Renal pelvis (tissue), 4 donors: ENCODE data around the gene MYO10. TPM values are rescaled to one million over a fixed set of nuclear protein-coding genes. Genes with fewer than 3 reads are reported as not detected.
"Not testable (repeated sequence)": the region's sequence is repeated elsewhere in the genome, so short reads cannot be mapped to it uniquely, and the experiment has no call there.

Source experiments
- DNase-seq: peaks from one replicate; pipeline ENCODE4 v3.0.0-alpha.2; 2013
- polyA plus RNA-seq, 3 donors: library from polyadenylated mRNA; unstranded; fragments of 120-200 nt; gene quantifications; one replicate each; pipeline ENCODE4 v1.2.1, GENCODE V29; 2013; ENCODE audit not compliant: insufficient read length in 3 of 3

The MYO10 gene
- polyA plus RNA-seq, 3 donors = 38.8 to 50.8 (median 41.7) TPM

DNA sequence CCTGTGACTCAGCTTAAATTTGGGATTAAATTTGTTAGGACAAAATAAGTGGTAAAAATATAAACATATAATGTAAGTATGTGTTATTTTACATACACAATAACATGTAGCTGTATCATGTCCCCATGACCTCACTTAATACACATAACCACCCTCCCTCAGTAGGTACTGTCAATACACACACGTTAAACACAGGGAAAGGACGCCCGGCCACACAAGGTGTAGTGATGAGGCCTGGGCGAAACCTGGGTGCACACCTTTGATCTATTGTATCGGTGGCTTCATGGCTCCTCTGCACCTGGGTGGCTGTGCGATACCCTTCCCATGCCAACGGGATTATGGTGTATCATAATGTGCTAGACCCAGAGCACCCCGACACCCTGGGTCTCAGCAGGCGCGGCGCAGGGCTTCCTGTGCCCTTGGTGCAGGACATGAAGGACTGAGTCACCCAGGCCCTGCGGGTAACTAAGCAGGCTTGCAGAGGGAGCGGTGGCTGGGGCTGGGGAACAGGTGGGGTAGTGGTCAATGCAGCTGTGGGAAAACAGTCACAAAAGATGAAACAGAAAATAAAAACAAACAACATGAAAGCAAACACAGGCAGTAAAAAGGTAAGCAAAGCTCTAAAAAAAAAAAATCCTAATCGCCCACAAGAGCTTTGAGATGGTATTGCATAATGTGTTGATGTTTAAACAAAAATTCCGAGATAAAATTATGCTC lies 191.8 kb downstream of the MYO10 start:
- DNase-seq = no peak

DNA sequence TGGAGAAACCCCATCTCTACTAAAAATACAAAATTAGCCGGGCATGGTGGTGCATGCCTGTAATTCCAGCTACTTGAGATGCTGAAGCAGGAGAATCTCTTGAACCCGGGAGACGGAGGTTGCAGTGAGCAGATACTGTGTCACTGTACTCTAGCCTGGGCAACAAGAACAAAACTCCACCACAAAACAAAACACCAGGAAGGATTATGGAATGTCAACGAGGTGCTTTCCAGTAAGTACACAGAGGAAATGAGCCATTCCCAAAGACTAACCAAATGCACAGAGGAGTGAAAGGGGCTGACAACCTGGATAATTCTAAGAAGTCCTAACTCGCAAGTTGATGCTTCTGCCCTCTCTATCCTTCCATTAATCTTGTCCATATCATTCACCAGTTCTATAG lies 193.2 kb downstream of the MYO10 start:
- no peak for DNase-seq

DNA sequence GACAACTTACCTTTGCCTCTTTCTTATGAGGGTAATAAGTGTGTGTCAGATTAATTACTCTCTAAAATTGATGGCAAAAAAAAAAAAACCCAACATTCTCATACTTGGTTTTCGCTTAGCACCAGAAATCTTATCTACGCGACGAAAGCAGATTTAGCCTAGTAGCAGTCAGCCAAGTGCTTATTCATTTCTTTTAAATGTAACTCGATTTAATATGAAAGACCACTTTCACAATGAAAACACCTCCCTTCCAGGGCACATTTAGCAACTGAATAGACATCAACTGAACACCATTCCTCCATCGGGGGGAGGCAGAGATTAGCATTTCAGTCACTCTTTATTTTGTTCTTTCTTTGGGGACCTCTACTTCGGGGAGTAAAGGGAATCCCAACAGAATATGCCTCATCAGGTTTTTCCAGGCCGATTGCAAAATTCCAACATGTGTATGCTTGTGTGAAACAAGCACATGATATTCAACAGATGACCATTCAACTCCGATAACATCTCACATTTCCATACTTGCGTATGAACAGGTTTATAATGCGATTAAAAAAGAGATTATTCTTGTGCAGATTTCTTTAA lies 195.2 kb downstream of the MYO10 start:
- DNase-seq = no peak

DNA sequence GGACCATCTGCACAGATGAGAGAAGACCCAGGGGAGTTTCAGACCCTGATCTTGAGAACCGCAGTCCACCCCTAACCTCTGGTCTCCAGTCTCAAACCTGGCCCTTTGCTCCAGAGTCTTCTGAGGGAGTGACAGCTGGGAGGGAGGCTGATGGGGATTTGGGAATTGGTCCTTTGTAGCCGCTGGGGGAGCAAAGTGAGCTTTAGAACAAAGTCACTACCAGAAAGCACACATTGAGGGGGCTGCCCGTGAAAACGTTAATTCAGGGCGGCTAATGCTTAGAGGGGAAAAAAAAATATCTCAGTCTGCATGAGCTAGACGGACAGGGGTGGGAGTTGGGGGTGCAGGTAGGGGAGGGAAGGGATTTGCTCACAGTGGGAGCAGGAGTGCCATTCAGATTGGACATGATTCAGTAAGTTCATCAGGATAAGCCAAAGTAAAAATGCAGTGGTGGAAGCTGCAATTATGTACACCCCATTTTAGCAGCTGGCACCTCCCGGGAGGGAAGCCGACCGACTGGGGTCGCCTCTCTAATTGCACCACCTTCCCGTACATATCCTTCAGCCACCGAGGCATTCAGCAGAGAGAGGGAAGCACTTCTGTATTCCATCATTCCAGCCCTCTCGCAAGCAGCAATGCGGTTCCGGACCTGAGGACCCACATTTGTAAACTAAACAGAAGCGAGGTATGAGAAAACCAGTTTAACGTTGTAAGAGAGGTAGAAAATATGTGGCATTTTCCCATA lies 195.8 kb downstream of the MYO10 start:
- no peak for DNase-seq

DNA sequence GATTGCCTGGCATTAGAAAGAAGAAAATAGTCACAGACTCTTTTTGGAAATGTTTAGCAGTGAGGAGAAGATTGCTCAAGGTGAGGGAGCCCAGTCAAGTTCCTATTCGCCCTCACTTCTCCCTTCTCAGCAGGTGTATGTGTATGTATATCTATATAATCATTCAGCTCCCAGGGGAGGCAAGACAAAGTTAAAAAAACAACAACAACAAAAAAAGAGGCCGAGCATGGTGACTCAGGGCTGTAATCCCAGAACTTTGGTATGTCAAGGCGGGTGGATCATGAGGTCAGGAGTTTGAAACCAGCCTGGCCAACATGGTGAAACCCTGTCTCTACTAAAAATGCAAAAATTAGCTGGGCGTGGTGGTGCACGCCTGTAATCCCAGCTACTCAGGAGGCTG lies 197.7 kb downstream of the MYO10 start:
- not testable (repeated sequence) for DNase-seq

DNA sequence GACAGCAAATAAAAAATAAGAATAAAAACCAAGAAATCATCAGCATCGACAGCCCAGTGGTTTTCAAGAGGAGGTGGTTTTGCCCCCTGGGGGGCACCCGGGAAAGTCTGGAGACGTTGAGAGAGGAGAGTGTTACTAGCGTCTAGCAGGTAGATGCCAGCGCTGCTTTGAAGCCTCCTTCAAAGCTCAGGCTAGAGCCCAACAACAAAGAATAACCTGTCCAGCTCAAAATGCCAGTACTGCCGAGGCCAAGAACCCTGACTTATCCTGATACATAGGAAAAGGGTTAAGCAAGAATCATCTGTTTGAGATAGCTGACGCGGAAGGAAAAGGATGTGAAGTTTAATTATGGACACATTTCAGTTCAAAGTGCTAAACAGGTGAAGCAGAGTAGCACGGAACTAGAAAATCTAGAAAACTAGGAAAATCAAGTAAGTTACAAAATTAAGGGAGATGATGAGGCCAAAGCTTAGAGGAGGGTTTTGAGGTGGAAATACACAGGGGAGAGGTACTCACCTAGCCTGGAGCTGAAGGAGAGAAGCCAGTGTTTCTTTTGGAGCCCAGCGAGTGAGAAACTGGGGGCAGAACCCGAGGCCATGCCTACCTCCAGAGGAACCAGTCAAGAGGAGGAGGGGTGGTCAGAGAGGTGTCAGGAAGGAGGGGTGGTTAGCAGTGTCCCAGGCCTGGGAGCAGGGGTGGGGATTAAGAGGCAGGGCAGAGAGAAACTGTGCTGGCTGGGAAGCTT lies 198.3 kb downstream of the MYO10 start:
- DNase-seq = no peak

DNA sequence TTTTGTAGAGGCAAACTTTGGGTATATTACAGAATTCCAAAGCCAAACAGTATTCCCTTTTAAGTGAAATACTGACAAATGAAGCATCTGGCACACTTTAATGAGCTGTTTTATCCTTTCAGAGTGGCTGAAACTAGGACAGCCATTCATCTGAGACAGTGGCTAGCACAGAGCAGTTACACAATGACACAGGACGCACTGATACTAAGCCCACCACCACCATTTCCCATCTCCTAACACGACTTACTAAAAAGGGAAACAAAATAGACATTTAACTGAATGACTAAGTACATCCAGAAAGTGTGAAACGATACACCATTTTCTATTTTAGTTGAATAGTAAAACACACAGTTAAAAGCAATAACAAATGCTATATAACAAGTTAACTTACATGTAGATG lies 198.9 kb downstream of the MYO10 start:
- DNase-seq = no peak

DNA sequence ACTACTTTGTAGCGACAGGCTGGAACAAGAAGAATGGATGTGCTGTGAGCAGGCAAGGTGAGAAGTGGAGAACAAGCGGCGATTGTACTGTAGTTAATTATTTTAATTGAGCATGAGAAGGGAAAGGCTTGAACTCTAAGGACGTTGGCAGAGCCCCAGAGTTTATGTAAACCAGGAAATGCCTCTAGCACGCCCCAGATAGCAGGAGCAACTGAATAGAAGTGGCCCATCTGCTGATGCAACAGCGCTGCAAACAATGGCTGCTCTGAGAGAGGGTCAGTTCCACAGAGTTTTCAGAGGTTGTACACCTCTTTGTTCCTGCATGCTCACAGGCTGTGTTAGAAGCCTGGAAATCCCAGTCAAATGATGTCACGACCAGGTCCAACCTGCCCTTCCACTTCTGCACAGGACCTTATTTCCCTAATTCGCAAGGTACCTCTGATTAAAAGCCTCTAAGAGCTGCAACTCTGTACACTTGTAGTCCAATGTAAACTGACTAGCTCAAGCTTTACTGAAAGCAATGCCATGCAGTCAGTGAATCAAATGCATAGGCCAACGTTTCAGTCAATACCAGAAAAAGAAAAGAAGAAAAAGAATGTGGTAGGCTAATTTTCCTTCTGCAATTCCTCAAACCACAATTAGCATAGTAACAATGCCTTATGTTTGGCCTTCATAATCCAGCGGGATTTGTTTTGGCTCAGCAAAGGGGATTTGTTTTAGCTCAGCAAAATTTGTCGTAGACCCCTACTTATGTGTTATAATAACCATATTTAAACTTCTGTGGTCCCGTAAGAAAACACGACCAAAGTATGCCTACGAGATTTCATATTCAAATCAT lies 199.7 kb downstream of the MYO10 start:
- DNase-seq = peak; percentile 54

DNA sequence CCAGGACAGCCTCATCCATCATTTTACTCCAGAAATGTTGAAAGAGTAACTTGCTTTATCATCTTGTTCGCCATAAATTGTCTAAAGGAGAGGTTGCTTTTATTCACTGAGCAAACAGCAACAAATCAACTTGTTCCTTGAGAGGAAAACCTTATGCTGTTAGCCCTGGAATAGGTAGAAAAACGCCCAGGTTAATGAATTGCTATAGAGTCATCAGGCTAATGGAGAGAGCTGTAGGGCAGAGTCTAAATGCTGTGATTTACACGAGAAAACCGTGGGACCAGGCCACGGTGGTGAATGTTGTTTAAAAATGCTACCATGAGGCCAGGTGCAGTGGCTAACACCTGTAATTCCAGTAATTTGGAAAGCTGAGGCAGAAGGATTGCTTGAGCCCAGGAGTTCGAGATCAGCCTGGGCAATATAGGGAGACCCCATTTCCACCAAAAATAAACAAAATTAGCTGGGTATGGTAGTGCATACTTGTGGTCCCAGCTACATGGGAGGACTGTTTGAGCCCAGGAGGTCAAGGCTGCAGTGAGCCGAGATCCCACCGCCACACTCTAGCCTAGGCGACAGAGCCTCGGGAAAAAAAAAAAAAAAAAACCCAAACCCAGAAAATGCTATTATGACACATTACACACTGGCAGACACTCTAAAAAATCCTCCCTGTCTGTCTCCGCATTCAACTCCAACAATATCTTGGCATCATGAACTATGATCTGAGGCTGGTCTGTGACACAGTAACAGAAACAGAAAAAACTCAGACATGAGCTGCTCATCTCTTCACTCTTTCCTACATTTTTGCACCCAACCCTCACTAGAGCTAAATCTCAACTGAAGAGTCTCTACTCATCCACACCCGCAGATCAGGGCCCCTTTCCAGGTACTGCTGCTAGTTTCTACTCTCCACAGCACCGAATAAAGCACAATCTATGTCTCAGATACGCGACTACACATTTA lies 200.7 kb downstream of the MYO10 start:
- no peak for DNase-seq

DNA sequence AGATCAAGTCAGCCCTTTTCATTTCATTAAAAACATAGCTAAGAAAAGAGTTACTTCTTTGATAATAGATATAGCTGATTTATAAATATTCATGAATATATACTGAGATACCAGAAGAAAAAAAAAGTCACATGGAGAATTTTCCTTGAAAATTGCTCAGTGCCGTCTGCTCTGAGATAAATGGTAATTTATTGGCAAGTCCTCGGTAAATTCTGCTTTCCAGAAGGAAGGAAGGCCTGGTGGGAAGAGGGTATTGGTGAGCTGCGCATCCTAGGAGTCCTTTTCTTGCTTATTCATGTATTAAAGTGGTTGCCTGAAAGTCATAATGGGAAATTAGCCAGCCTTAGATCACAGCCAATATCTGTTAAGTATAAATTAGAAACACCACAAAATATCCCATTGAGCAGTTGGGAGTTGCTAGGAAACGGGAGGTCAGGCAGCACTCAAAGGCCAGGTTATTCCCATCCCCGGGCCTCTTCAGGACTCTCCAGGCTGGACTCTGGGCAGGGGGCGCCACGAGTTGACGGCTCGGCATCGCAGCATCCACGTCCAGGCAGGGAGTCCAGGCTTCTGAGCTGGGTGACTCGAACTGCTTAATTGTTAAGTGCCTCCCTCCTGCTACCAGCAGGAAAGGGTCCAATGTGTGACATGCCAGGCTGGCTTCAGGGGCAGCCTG lies 202.6 kb downstream of the MYO10 start:
- no peak for DNase-seq

DNA sequence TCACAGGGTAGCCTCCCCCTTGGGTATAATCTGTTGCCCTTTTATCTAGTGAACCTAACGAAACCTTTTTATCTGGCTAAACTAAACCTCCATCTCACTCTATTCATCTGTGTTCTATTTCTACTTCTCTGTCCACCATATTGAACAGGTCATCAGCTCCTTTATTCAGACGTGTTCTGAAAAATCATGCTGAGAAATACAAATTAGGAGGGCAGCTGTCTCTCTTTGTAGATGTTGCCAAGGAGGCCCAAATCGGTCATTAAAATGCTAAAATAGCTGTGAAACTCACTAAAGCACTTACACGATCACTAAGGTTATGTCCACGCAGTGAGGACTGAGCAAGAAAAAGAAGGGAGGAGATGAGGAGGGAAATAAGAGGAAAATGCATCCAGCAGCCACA lies 203.7 kb downstream of the MYO10 start:
- DNase-seq = no peak

DNA sequence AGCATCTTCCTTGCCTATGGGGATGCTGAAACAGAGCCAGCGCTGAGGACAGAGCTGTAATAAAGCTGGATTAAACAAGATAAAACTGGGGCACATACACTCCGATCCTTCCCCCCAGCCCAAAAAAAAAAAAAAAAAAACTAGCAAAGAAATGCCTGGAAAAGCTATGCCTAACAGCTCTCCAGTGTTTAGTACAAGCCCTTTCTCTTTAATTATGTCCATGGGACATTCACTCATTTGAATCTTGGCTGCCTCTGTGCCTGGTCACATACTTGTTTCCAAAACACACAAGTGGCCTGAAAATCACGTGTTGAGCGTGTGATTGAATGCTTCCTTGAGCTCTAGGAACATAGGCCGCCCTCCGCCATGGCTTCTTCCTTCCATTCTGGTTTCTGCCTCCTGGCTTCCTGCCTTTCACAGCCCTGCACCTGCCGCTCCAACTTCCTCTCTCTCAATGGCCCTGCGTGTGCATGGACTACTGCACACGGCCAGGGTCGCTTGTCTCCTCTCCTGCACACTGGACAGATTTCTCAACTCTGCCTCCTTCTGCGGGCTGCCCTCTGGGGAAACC lies 208.2 kb downstream of the MYO10 start:
- DNase-seq = peak; percentile 50

DNA sequence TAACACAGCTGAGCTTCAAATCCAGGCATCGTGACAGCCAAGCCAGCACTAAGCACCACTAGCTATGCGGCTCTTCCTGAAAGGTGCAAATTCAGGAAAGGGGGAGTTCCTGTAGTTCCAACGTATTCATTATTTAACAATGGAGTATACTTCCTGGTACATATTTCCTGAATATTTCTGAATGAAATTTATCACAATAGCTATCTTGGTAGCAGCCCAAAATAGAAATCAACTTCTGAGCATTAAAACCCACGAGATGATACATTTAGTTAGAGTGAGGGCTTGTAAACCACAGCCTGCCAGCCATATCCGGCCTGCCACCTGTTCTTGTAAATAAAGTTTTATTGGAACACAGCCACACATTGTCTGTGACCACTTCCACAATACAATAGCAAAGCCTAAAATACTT lies 209.5 kb downstream of the MYO10 start:
- DNase-seq = no peak

DNA sequence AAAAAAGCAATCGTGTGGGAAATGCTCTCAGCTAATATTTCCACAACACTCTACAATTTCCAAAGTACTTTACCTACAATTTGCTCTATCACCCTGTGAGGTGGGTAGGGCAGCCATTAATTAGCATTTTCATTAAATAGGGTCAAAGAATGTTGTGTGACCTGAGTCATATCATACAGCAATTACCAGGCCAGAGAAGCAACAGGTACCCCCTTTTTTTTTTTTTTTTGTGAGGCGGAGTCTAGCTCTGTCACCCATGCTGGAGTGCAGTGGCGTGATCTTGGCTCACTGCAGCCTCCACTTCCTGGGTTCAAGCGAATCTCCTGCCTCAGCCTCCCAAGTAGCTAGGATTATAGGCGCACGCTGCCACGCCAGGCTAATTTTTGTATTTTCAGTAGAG lies 210.5 kb downstream of the MYO10 start:
- DNase-seq = no peak

DNA sequence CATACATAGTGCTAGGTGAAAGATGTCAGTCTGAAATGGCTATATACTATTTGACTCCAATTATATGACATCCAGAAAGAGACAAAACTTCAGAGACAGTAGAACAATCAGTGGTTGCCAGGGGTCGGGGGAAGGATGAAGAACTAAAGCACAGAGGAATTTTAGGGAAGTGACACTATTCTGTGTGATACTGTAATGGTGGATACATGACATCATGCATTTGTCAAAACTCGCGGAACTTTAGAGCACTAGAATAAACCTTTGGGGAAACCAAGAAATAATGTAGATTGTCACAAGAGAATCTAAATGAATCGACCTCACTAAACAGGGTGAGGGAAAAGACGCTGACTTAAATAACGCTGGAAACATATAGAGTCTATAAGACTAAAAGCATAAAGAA lies 212.3 kb downstream of the MYO10 start:
- no peak for DNase-seq

DNA sequence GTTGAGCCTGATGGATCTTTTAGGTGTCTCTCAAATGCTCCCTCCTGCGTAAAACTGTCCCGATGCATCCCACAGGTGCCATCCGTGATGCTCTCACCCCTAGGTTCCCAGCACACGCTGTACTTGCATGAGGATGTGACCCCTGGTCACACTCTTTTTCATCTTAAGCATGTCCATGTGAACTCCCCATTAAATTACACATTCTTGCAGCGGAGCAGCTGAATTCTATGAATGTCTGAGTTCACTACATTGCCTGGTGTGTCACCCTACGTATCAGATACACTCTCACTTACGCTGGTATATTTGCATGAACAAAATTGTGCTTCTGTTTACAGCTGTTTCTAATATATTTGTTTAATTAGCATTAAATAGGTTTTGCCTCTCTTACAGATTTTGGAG lies 214.0 kb downstream of the MYO10 start:
- no peak for DNase-seq

DNA sequence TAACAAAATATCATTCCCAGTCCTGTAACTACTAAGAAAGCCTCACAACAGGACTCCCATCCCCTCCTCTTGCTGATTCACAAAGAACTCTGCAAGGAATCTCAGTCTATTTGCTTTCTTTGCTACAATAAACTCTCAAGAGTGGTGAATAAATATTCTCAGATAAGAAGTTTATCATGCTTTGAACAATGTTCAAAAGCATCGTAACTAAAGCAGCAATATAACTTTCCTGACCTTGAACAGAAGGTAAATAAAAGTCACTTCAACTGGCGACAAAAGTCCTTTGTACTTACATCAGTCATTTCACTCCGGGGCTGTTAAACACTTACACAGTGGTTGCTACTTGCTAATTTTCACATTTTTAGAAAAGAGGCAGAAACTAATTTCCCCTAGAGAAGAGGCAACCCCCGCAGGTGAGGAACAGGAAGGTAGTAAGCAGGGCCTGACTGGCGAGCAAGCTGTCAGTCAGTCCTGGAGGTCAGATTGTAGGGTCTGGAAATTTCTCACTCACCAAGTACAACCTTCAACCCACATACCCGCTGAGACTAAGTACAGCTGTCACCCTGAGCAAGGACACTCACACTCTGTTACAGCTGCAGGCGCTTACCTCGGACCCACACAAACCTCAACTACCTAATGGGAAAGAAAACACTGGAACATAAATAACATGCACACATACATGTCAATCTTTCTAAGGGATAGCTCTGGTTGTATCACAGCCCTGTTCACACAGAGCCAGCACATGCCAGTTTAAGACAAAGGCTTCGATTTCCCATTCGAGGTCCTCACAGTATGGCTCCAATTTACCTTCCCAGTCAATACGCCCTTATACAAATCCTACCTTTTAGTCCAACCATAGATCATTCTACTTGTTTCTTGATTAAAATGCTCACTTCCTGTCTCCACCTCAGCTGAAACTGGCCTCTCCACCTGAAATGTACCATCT lies 214.7 kb downstream of the MYO10 start:
- no peak for DNase-seq

DNA sequence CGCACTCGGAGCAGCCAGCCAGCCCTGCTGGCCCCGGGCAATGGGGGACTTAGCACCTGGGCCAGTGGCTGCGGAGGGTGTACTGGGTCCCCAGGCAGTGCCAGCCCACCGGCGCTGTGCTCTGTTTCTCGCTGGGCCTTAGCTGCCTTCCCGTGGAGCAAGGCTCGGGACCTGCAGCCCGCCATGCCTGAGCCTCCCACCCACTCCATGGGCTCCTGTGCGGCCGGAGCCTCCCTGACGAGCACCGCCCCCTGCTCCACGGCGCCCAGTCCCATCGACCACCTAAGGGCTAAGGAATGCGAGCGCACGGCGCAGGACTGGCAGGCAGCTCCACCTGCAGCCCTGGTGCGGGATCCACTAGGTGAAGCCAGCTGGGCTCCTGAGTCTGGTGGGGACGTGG lies 218.1 kb downstream of the MYO10 start:
- not testable (repeated sequence) for DNase-seq
